H1 (cell line): Measurements from ENCODE around the gene CDC42BPB. TPM values are rescaled to one million over a fixed set of nuclear protein-coding genes. Genes with fewer than 3 reads are reported as not detected.
"Not testable (repeated sequence)": the region's sequence is repeated elsewhere in the genome, so short reads cannot be mapped to it uniquely, and the experiment has no call there.

Source experiments
- CTCF ChIA-PET: fragments of 300-600 bp; sonication (Branson Sonifier 250); formaldehyde crosslinking; loops from one replicate; lab custom pipeline; 2021; ENCODE audit not compliant: partially characterized antibody; lab: Charles Lee
- POLR2A ChIA-PET: fragments of 300-600 bp; sonication (Branson Sonifier 250); formaldehyde crosslinking; loops from one replicate; lab custom pipeline; 2021; ENCODE audit warnings: inconsistent platforms; ENCODE audit not compliant: partially characterized antibody; lab: Charles Lee
- DNase-seq, 2 experiments: peaks; one replicate each; pipeline versions ENCODE4 v3.0.0 to v3.0.0-alpha.2; 2010 to 2022; ENCODE audit warnings: low spot score in 2 of 2, low read depth in 1 of 2, mixed read lengths in 1 of 2
- FAIRE-seq: peaks from 2 replicates; lab custom pipeline; 2011; peaks lifted over from hg19 to GRCh38; lab: Jason Lieb, UNC
- H2AFZ ChIP-seq: 2 replicates; pipeline ENCODE4 v1.8.1; 2012; ENCODE audit warnings: low read length, inconsistent platforms
- H2AK5ac ChIP-seq: 2 replicates; pipeline ENCODE4 v1.6.1; 2013; ENCODE audit warnings: low read depth, low read length
- H2BK120ac ChIP-seq: replicated peaks from 2 replicates; pipeline ENCODE3; 2013; ENCODE audit warnings: low read depth, low read length, inconsistent platforms
- H2BK12ac ChIP-seq: 2 replicates; pipeline ENCODE4 v1.6.1; 2013; ENCODE audit warnings: low read depth, low read length
- H2BK15ac ChIP-seq: 2 replicates; pipeline ENCODE4 v1.6.1; 2013; ENCODE audit warnings: low read length
- H2BK20ac ChIP-seq: 2 replicates; pipeline ENCODE4 v1.6.1; 2013; ENCODE audit warnings: low read length
- H2BK5ac ChIP-seq: 2 replicates; pipeline ENCODE4 v1.6.1; 2013; ENCODE audit warnings: low read depth, low read length
- H3K14ac ChIP-seq: 2 replicates; pipeline ENCODE4 v1.6.1; 2013; ENCODE audit warnings: inconsistent platforms; ENCODE audit not compliant: insufficient read length
- H3K18ac ChIP-seq: 2 replicates; pipeline ENCODE4 v1.6.1; 2013; ENCODE audit warnings: low read length; ENCODE audit errors: extremely low read depth
- H3K23ac ChIP-seq: 2 replicates; pipeline ENCODE4 v1.6.1; 2013; ENCODE audit warnings: inconsistent platforms; ENCODE audit not compliant: insufficient read length
- H3K23me2 ChIP-seq: 2 replicates; pipeline ENCODE4 v1.6.1; 2013; ENCODE audit warnings: low read depth, low read length
- H3K27ac ChIP-seq: 2 replicates; pipeline ENCODE4 v1.6.1; 2011; ENCODE audit warnings: low read depth, low read length, inconsistent platforms
- H3K27me3 ChIP-seq, 4 experiments: replicated peaks in 1 of 4; 1 replicate in 1 of 4; 2 replicates in 3 of 4; pipeline versions ENCODE4 v1.6.1 to v1.8.1; 2011 to 2013; ENCODE audit warnings: low read length in 3 of 4, mild to moderate bottlenecking in 3 of 4, inconsistent platforms in 2 of 4, mixed read lengths in 2 of 4, moderate library complexity in 1 of 4; ENCODE audit not compliant: control insufficient read depth in 3 of 4, insufficient read depth in 3 of 4; ENCODE audit errors: extremely low read depth in 1 of 4
- H3K36me3 ChIP-seq, 4 experiments: 2 replicates each; pipeline versions ENCODE4 v1.6.1 to v1.8.1; 2011 to 2013; ENCODE audit warnings: mild to moderate bottlenecking in 4 of 4, low read length in 3 of 4, moderate library complexity in 2 of 4, control low read depth in 1 of 4, inconsistent platforms in 1 of 4; ENCODE audit not compliant: insufficient read depth in 4 of 4, control insufficient read depth in 2 of 4
- H3K4ac ChIP-seq: replicated peaks from 2 replicates; pipeline ENCODE3; 2013; ENCODE audit warnings: low read length, low read depth, mixed read lengths, inconsistent platforms; ENCODE audit not compliant: insufficient read length
- H3K4me1 ChIP-seq, 4 experiments: replicated peaks in 1 of 4; 1 replicate in 1 of 4; 2 replicates in 3 of 4; pipeline versions ENCODE4 v1.6.1 to v1.8.1; 2011 to 2013; ENCODE audit warnings: low read length in 3 of 4, inconsistent platforms in 2 of 4, mixed read lengths in 1 of 4; ENCODE audit not compliant: insufficient read depth in 4 of 4, control insufficient read depth in 3 of 4
- H3K4me2 ChIP-seq, 2 experiments: 2 replicates each; pipeline versions ENCODE4 v1.6.1 to v1.8.1; 2011 to 2013; ENCODE audit warnings: low read depth in 2 of 2, low read length in 2 of 2, control low read depth in 1 of 2, inconsistent platforms in 1 of 2, mild to moderate bottlenecking in 1 of 2; ENCODE audit not compliant: insufficient read depth in 1 of 2
- H3K4me3 ChIP-seq, 4 experiments: fragments of 200-600, 300-600 bp in 1 of 4; sonication (generic), shearing (Covaris generic), sonication (Bioruptor Twin) in 1 of 4; 2 replicates each; pipeline versions ENCODE4 v1.5.1 to v1.8.1; 2011 to 2016; ENCODE audit warnings: low read length in 4 of 4, low read depth in 3 of 4, control low read depth in 2 of 4, inconsistent platforms in 2 of 4, mild to moderate bottlenecking in 2 of 4, mixed read lengths in 1 of 4, moderate library complexity in 1 of 4; ENCODE audit not compliant: insufficient read depth in 2 of 4; ENCODE audit errors: extremely low read depth in 1 of 4
- H3K56ac ChIP-seq: replicated peaks from 2 replicates; pipeline ENCODE3; 2013; ENCODE audit warnings: low read depth, mild to moderate bottlenecking, mixed read lengths, low read length, inconsistent platforms; ENCODE audit not compliant: insufficient read length
- H3K79me1 ChIP-seq: 2 replicates; pipeline ENCODE4 v1.6.1; 2013; ENCODE audit warnings: low read depth, low read length, control low read depth
- H3K79me2 ChIP-seq, 2 experiments: 2 replicates each; pipeline versions ENCODE4 v1.6.1 to v1.8.1; 2012 to 2013; ENCODE audit warnings: low read length in 2 of 2, mild to moderate bottlenecking in 2 of 2, inconsistent platforms in 1 of 2; ENCODE audit not compliant: insufficient read depth in 2 of 2, control insufficient read depth in 1 of 2
- H3K9ac ChIP-seq, 4 experiments: replicated peaks in 1 of 4; 1 replicate in 1 of 4; 2 replicates in 3 of 4; pipeline versions ENCODE4 v1.6.1 to v1.8.1; 2011 to 2013; ENCODE audit warnings: low read depth in 3 of 4, low read length in 3 of 4, control low read depth in 2 of 4, mild to moderate bottlenecking in 2 of 4, moderate library complexity in 2 of 4, inconsistent platforms in 1 of 4; ENCODE audit errors: extremely low read depth in 1 of 4
- H3K9me3 ChIP-seq, 2 experiments: 2 replicates each; pipeline versions ENCODE4 v1.6.1 to v1.8.1; 2012 to 2013; ENCODE audit warnings: mild to moderate bottlenecking in 2 of 2, moderate library complexity in 2 of 2, control low read depth in 1 of 2, inconsistent platforms in 1 of 2, low read depth in 1 of 2, low read length in 1 of 2, mixed read lengths in 1 of 2; ENCODE audit not compliant: insufficient read depth in 2 of 2
- H4K20me1 ChIP-seq, 2 experiments: replicated peaks in 1 of 2; 2 replicates each; pipeline versions ENCODE3 to v1.8.1; 2011 to 2013; ENCODE audit warnings: inconsistent platforms in 2 of 2, low read length in 2 of 2, mild to moderate bottlenecking in 1 of 2; ENCODE audit not compliant: insufficient read depth in 2 of 2, control insufficient read depth in 1 of 2
- H4K5ac ChIP-seq: 2 replicates; pipeline ENCODE4 v1.6.1; 2013; ENCODE audit warnings: low read length, low read depth, mixed read lengths, inconsistent platforms; ENCODE audit not compliant: insufficient read length
- H4K8ac ChIP-seq: 2 replicates; pipeline ENCODE4 v1.8.0; 2013; ENCODE audit warnings: mild to moderate bottlenecking, moderate library complexity, low read length, inconsistent platforms; ENCODE audit not compliant: insufficient read depth; ENCODE audit errors: extremely low read depth
- H4K91ac ChIP-seq: replicated peaks from 2 replicates; pipeline ENCODE3; 2013; ENCODE audit warnings: low read length, mixed read lengths, inconsistent platforms; ENCODE audit not compliant: insufficient read length
- WGBS, 2 experiments: shearing (Covaris generic) in 1 of 2; methylation state at CpG; one replicate each; pipeline versions ENCODE4 v1.1.6 to v1.1.7; 2013 to 2015; ENCODE audit warnings: low lambda C conversion rate in 2 of 2, mixed read lengths in 2 of 2, inconsistent platforms in 1 of 2, low coverage in 1 of 2, missing lambda C conversion rate in 1 of 2; ENCODE audit not compliant: insufficient replicate concordance in 2 of 2, insufficient coverage in 1 of 2, insufficient read length in 1 of 2; ENCODE audit errors: extremely low coverage in 1 of 2, missing lambda C conversion rate in 1 of 2; 5-methylcytosine and 5-hydroxymethylcytosine counted together
- polyA plus RNA-seq, 7 experiments: library from polyadenylated mRNA; depleted of rRNA in 3 of 7; stranded (reverse) in 5 of 7; unstranded in 2 of 7; fragments of >200 nt in 5 of 7; fragments of 200-250 nt in 2 of 7; gene quantifications; 1 replicate in 5 of 7; 2 replicates in 1 of 7; 4 replicates in 1 of 7; pipeline versions ENCODE4 v1.2.1 to v1.2.3, GENCODE V29; 2011 to 2013; ENCODE audit warnings: missing spikeins in 2 of 7, mixed read lengths in 2 of 7
- total RNA-seq: library from RNA; stranded (reverse); fragmentation: NEBNext Ultra II Directional; extraction: Animal tissue kit (Norgen Biotek cat#: 25700); gene quantifications from 2 replicates; pipeline ENCODE4 v1.2.1, GENCODE V29; 2021

The CDC42BPB gene
- total and polyA plus RNA-seq, 2 of the 8 experiments (the other 6 are each of a cell fraction or from before 2014, with no cell fraction given): 51.2 to 88.2 TPM

DNA sequence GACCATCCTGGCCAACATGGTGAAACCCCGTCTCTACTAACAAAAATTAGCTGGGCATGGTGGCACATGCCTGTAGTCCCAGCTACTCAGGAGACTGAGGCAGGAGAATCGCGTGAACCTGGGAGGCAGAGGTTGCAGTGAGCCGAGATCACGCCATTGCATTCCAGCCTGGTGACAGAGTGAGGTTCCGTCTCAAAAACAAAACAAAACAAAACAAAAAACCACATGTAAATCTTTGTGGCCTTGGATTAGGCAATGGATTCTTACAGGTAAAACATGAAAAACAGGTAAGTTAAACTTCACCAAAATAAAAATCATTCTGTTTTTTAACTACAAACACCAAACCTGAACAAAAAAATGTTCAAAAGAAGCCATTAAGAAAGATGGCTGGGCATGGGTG lies 31.2 kb downstream of the CDC42BPB start:
- H3K9ac ChIP-seq, H3K36me3 ChIP-seq, H3K27me3 ChIP-seq, H2AK5ac ChIP-seq, H2AFZ ChIP-seq, H2BK20ac ChIP-seq, H3K23ac ChIP-seq, H2BK15ac ChIP-seq, H3K4me1 ChIP-seq, H3K56ac ChIP-seq, FAIRE-seq, H2BK12ac ChIP-seq, H2BK5ac ChIP-seq, H4K5ac ChIP-seq, CTCF ChIA-PET, H3K18ac ChIP-seq, H3K4me3 ChIP-seq, DNase-seq, H3K27ac ChIP-seq, H3K23me2 ChIP-seq, H2BK120ac ChIP-seq, H3K14ac ChIP-seq, H3K4ac ChIP-seq, H3K9me3 ChIP-seq, H4K8ac ChIP-seq, H3K4me2 ChIP-seq, POLR2A ChIA-PET, H4K91ac ChIP-seq: not testable (repeated sequence)
- Histone ChIP-seq H3K79me2 (peaks cover 4 to 79% of the 10 kb centered on the region in 2 experiments), H3K79me1 (peaks cover 19% of the 10 kb centered on the region), H4K20me1 (peaks cover 2 to 27% of the 10 kb centered on the region in 2 experiments)
- 96% methylated on average over 6 of the region's 6 CpGs; no CpG with 5 or more reads in 1 of the 2 experiments for WGBS, 2 experiments
